GM12878 (cell line): Measurements from ENCODE around the gene IMMP2L. TPM values are rescaled to one million over a fixed set of nuclear protein-coding genes. Genes with fewer than 3 reads are reported as not detected.

Experiments
- ATAC-seq: fragments of 200-7000 bp; cut with Tn5 transposase; 3 replicates; pipeline ENCODE4 v1.9.1; 2020; ENCODE audit warnings: mild to moderate bottlenecking, moderate library complexity
- BruUV-seq: library from RNA; stranded (reverse); fragments of 400-500 nt; replicated peaks from 2 replicates; lab custom pipeline; 2021; lab: Mats Ljungman, UMichigan
- CTCF ChIA-PET: fragments of 300-600 bp; sonication (Branson Sonifier 250); formaldehyde crosslinking; extraction: SDS; loops from one replicate; lab custom pipeline; 2021; ENCODE audit warnings: inconsistent platforms; lab: Yijun Ruan, JAX
- POLR2A ChIA-PET: fragments of 350-600 bp; formaldehyde crosslinking; extraction: SDS; loops from one replicate; lab custom pipeline; 2021; ENCODE audit warnings: inconsistent platforms; lab: Charles Lee
- RAD21 ChIA-PET: fragments of 300-600 bp; sonication (Branson Sonifier 250); formaldehyde crosslinking; loops from one replicate; lab custom pipeline; 2023; ENCODE audit warnings: antibody characterized with exemption; ENCODE audit not compliant: unreplicated experiment; lab: Charles Lee
- SMC1A ChIA-PET: fragments of 300-600 bp; sonication (Branson Sonifier 250); formaldehyde crosslinking; loops from one replicate; lab custom pipeline; 2023; ENCODE audit not compliant: unreplicated experiment, uncharacterized antibody; lab: Charles Lee
- DNase-seq: peaks from one replicate; pipeline ENCODE4 v3.0.0-alpha.2; 2011; ENCODE audit warnings: low read depth, low spot score
- FAIRE-seq: peaks from 3 replicates; lab custom pipeline; 2011; peaks lifted over from hg19 to GRCh38; lab: Jason Lieb, UNC
- H2AFZ ChIP-seq: 2 replicates; pipeline ENCODE4 v1.6.0; 2011; ENCODE audit warnings: low read depth, low read length, control low read depth; ENCODE audit not compliant: control insufficient read depth
- H3K27ac ChIP-seq: 2 replicates; pipeline ENCODE4 v1.5.1; 2011; ENCODE audit warnings: control low read depth; ENCODE audit not compliant: control insufficient read depth, insufficient read depth
- H3K27me3 ChIP-seq, 2 experiments: replicated peaks in 1 of 2; 2 replicates each; pipeline versions ENCODE4 v1.6.0 to v1.6.1; 2011; ENCODE audit warnings: low read length in 1 of 2; ENCODE audit not compliant: control insufficient read depth in 2 of 2, insufficient read depth in 2 of 2
- H3K36me3 ChIP-seq, 2 experiments: 2 replicates each; pipeline ENCODE4 v1.5.1; 2011; ENCODE audit warnings: low read length in 1 of 2; ENCODE audit not compliant: control insufficient read depth in 2 of 2, insufficient read depth in 2 of 2
- H3K4me1 ChIP-seq: 2 replicates; pipeline ENCODE4 v1.6.1; 2011; ENCODE audit warnings: mild to moderate bottlenecking, low read length, moderate library complexity, mixed read lengths; ENCODE audit not compliant: control insufficient read depth, insufficient read depth
- H3K4me2 ChIP-seq: 2 replicates; pipeline ENCODE4 v1.6.0; 2011; ENCODE audit warnings: control low read depth; ENCODE audit not compliant: control insufficient read depth, insufficient read depth
- H3K4me3 ChIP-seq: fragments of 200-600 bp; sonication (generic); 2 replicates; pipeline ENCODE4 v1.5.1; 2016
- H3K79me2 ChIP-seq: 2 replicates; pipeline ENCODE4 v1.6.0; 2011; ENCODE audit warnings: low read length; ENCODE audit not compliant: control insufficient read depth, insufficient read depth
- H3K9ac ChIP-seq: 2 replicates; pipeline ENCODE4 v1.8.0; 2011; ENCODE audit warnings: low read length, control low read depth, mixed read lengths; ENCODE audit not compliant: control insufficient read depth, insufficient read depth
- H3K9me3 ChIP-seq: replicated peaks from 3 replicates; pipeline ENCODE4 v1.5.1; 2011; ENCODE audit warnings: mild to moderate bottlenecking, low read length; ENCODE audit not compliant: control insufficient read depth, insufficient read depth
- H4K20me1 ChIP-seq: 2 replicates; pipeline ENCODE4 v1.6.0; 2011; ENCODE audit not compliant: control insufficient read depth, insufficient read depth
- ATF2 ChIP-seq: IDR thresholded peaks from 2 replicates; pipeline ENCODE4 v1.6.1; 2012; ENCODE audit warnings: low read length, inconsistent platforms
- BACH1 ChIP-seq: fragments of 450-650 bp; IDR thresholded peaks from 2 replicates; pipeline ENCODE4 v1.6.1; 2017; ENCODE audit warnings: mild to moderate bottlenecking, borderline replicate concordance
- CHD1 ChIP-seq: IDR thresholded peaks from 2 replicates; pipeline ENCODE4 v1.6.1; 2012; ENCODE audit warnings: low read depth, low read length, improper control_type of control experiment
- ETV6 ChIP-seq, 2 experiments: fragments of 450-650 bp in 1 of 2; IDR thresholded peaks in 1 of 2; conservative IDR thresholded peaks in 1 of 2; 2 replicates each; pipeline ENCODE4 v1.6.1; 2014; ENCODE audit warnings: antibody characterized with exemption in 1 of 2, borderline replicate concordance in 1 of 2, low read depth in 1 of 2, mild to moderate bottlenecking in 1 of 2, moderate library complexity in 1 of 2
- POU2F2 ChIP-seq: IDR thresholded peaks from 3 replicates; pipeline ENCODE4 v1.6.1; 2011; ENCODE audit warnings: low read depth, mild to moderate bottlenecking, low read length, borderline replicate concordance
- PRDM15 ChIP-seq: fragments of 450-650 bp; formaldehyde crosslinking; IDR thresholded peaks from 2 replicates; pipeline ENCODE4 v1.4.0; 2020; ENCODE audit warnings: mild to moderate bottlenecking, moderate library complexity
- RBBP5 ChIP-seq: fragments of 200-600 bp; sonication (generic); conservative IDR thresholded peaks from 2 replicates; pipeline ENCODE4 v1.6.1; 2016
- RCOR1 ChIP-seq: conservative IDR thresholded peaks from 2 replicates; pipeline ENCODE4 v1.6.1; 2012; ENCODE audit warnings: low read depth, low read length, improper control_type of control experiment
- SP1 ChIP-seq: IDR thresholded peaks from one replicate; pipeline ENCODE4 v1.6.1; 2011; ENCODE audit warnings: low read depth, low read length
- TAF1 ChIP-seq: IDR thresholded peaks from 2 replicates; pipeline ENCODE4 v1.6.1; 2011; ENCODE audit warnings: mild to moderate bottlenecking, low read depth, low read length, borderline replicate concordance
- TCF12 ChIP-seq: IDR thresholded peaks from 2 replicates; pipeline ENCODE4 v1.6.1; 2011; ENCODE audit warnings: low read depth, mild to moderate bottlenecking, low read length
- ZNF207 ChIP-seq: fragments of 450-650 bp; IDR thresholded peaks from 2 replicates; pipeline ENCODE4 v1.6.1; 2014; ENCODE audit warnings: antibody characterized with exemption, mild to moderate bottlenecking, borderline replicate concordance
- WGBS: methylation state at CpG from one replicate; pipeline ENCODE4 v1.1.6; 2016; ENCODE audit warnings: low lambda C conversion rate; ENCODE audit not compliant: insufficient replicate concordance, insufficient coverage; ENCODE audit errors: missing lambda C conversion rate; 5-methylcytosine and 5-hydroxymethylcytosine counted together
- in situ Hi-C: fragments of 300-500 bp; cut with MboI; formaldehyde crosslinking; loops from 9 replicates; pipeline ENCODE4 v1.14.3; 2018; ENCODE audit warnings: mixed read lengths
- intact Hi-C: fragments of 100-400 bp; cut with micrococcal nuclease; formaldehyde crosslinking; loops from one replicate; pipeline ENCODE4 v1.14.2; 2022; ENCODE audit not compliant: unreplicated experiment
- polyA plus RNA-seq, 11 experiments: library from polyadenylated mRNA; depleted of rRNA in 4 of 11; unstranded in 6 of 11; stranded (reverse) in 5 of 11; fragments of >200 nt; fragmentation: Nextera tagmentation in 4 of 11; fragmentation: Illumina TruSeq in 1 of 11; extraction: Ambion mirVana in 4 of 11; extraction: Trizol in 1 of 11; gene quantifications; 1 replicate in 1 of 11; 2 replicates in 10 of 11; pipeline versions ENCODE4 v1.2.1 to v1.2.3, GENCODE V29; 2011 to 2016; ENCODE audit warnings: inconsistent platforms in 2 of 11, missing spikeins in 2 of 11, low read depth in 1 of 11
- total RNA-seq, 4 experiments: library from RNA; depleted of rRNA in 3 of 4; stranded (reverse); fragments of >200 nt in 3 of 4; fragmentation: Illumina TruSeq in 1 of 4; extraction: Trizol in 1 of 4; gene quantifications; 2 replicates each; pipeline versions ENCODE4 v1.2.1 to v1.2.3, GENCODE V29; 2013 to 2021

Gene IMMP2L
- total and polyA plus RNA-seq, 10 of the 15 experiments (the other 5 are each of a cell fraction or from before 2014, with no cell fraction given): 12.6 to 46.3 (median 19.6) TPM

GRCh38 chr7:110718503-110719205 is 843.6 kb downstream of the IMMP2L start:
- Histone ChIP-seq H3K27me3 (no peaks in the 10 kb centered on the region), H3K9me3 (no peaks in the 10 kb centered on the region), H2AFZ (no peak overlapping the region), H3K4me2 (no peak overlapping the region), H3K9ac (no peak overlapping the region), H3K27ac (no peak overlapping the region), H3K4me1 (no peaks in the 10 kb centered on the region), H3K36me3 (no peaks in the 10 kb centered on the region), H4K20me1 (no peaks in the 10 kb centered on the region), H3K4me3 (no peak overlapping the region), H3K79me2 (no peaks in the 10 kb centered on the region)
- ChIA-PET SMC1A (no interaction called here), POLR2A (no interaction called here), CTCF (no interaction called here), RAD21 (no interaction called here)
- DNase-seq: no peak
- TF ChIP-seq TCF12 (no peak), ZNF207 (no peak), ATF2 (no peak), CHD1 (no peak), POU2F2 (no peak), RCOR1 (no peak), TAF1 (no peak), RBBP5 (no peak), BACH1 (no peak), SP1 (no peak), ETV6 (conservative IDR thresholded peaks at IDR 0.05 in 1 of 2, IDR thresholded peaks at IDR 0.05 in 1 of 2; ENCODE audit: borderline replicate concordance in 1 of 2, low read depth in 1 of 2) (no peak), PRDM15 (CRISPR knock-in tag) (no peak)
- intact Hi-C loops: no loop called here
- ATAC-seq: no peak
- WGBS: 0% methylated on average over 3 of the region's 3 CpGs
- no TSS peak for BruUV-seq
- no peak for FAIRE-seq
- in situ Hi-C loops: no loop called here
